GM19025 (cell line): ENCODE data around the gene ATL3.
"Not testable (repeated sequence)": the region's sequence is repeated elsewhere in the genome, so short reads cannot be mapped to it uniquely, and the experiment has no call there.

Source experiments
- ATAC-seq: cut with Tn5 transposase; IDR thresholded peaks from one replicate; pipeline ENCODE4 v1.9.1; 2021; ENCODE audit warnings: mild to moderate bottlenecking, low read depth, moderate library complexity; ENCODE audit not compliant: unreplicated experiment

ATL3 gene

DNA sequence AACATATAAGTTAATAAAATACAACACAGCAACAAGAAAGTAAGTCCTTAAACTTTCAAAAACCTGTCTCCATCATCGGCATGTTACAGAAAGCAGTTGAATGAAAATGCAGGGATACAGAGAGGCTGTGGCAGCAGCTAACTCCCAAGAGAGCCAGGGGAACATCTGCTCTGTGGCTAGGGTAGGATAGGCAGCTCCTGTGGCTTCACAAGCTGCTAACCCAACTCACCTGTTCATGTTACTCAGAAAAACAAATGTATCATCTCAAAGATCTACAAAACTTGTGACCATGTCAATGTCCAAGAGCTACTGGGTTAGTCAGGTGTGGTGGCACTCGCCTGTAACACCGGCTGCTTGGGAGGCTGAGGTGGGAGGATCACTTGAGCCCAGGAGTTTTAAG is 41.8 kb downstream of the ATL3 start:
- ATAC-seq: no peak

DNA sequence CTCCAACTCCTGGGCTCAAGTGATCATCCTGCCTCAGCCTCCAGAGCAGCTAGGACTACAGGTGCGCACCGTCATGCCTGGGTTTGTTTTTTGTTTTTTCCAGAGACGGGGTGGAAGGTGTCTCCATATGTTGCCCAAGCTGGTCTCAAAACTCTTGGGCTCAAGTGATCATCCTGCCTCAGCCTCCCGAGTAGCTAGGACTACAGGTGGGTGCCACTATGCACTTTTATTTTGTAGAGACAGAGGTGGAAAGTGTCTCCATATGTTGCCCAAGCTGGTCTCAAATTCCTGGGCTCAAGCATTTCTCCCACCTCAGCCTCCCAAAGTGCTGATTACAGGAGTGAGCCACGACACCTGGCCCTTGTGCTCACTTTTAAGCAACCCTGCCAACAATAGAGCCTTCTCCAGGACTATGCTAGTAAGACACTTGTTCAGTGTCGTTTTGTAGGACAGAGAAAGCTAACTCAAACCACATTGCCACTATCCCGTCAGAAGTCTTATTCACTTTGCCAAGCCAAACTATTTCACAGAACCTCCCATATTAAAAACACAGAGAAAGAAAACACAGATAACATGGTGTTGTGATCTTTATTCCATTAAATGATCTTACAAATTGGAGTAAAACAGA is 47.5 kb downstream of the ATL3 start:
- ATAC-seq: no peak

GRCh38 chr11:63622323-63622722 is 48.9 kb downstream of the ATL3 start:
- ATAC-seq: no peak

GRCh38 chr11:63621071-63621470 is 50.1 kb downstream of the ATL3 start:
- ATAC-seq: no peak

- ATAC-seq: no peak
Measured at GRCh38 chr11:63619967-63620366, 51.2 kb downstream of the ATL3 start.

DNA sequence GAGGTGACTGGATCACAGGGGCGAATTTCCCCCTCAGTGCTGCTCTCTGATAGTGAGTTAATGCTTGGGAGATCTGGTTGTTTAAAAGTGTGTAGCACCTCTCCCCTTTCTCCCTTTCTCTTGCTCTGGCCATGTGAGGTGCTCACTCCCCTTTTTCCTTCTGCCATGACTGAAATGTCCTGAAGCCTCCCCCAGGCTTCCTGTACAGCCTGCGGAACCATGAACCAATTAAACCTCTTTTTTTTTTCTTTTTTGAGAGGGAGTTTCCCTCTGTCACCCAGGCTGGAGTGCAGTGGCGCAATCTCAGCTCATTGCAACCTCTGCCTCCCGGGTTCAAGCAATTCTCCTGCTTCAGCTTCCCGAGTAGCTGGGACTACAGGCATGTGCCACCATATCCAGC is 53.5 kb downstream of the ATL3 start:
- not testable (repeated sequence) for ATAC-seq

GRCh38 chr11:63616953-63617352 is 54.2 kb downstream of the ATL3 start:
- ATAC-seq: no peak

GRCh38 chr11:63614136-63614671 is 57.0 kb downstream of the ATL3 start, which contains the start of gene PLAAT3:
TSS of gene PLAAT3 (minus strand) at chr11:63614433. CDS start at chr11:63614014, 419 bp downstream.
- ATAC-seq: no peak

DNA sequence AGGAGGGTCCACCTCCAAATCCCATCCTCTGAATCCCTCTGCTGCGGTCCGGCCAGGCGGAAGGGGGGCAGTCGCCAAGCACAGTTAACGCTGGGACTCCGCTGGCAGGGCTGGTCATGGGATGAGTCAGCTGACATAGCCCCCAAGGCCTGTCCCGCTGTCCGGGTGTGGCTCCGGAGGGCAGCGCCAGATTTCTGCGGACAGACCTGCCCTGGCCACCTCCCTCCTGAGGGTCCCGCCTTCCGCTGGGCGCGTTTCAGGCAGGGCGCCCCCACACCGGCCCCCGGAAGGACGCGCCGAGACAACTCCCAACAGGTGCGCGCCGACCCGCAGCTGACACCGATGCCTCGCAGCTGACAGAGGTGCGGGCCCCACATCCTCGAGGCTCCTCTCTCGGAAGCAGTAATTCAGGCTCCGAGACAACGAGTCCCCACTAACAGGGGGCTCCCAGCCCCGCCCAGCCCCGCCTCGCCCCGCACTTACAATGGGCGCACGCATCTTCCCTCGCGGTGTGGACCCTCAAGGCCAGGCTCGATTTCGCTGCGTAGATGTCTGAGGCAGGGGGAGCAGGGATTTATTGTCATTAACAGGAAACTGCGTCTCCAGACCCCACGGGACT is 57.5 kb downstream of the ATL3 start:
- no peak for ATAC-seq

DNA sequence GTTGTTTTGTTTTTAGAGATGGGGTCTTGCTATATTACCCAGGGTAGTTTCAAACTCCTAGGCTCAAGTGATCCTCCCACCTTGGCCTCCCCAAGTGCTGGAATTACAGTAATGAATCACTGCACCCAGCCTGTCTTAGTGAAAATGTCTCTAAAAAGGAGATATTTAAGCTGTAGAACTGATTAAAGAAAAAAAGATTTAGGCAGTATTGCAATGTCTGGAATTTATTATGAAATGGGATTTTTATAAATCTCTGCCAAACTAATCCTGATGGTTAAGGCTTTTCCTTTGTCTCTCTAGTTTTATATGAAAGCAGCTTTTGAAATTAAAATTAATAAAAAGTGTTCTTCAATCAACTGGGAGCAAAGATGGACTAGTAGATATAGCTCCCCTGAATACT is 59.0 kb downstream of the ATL3 start:
- ATAC-seq: no peak

DNA sequence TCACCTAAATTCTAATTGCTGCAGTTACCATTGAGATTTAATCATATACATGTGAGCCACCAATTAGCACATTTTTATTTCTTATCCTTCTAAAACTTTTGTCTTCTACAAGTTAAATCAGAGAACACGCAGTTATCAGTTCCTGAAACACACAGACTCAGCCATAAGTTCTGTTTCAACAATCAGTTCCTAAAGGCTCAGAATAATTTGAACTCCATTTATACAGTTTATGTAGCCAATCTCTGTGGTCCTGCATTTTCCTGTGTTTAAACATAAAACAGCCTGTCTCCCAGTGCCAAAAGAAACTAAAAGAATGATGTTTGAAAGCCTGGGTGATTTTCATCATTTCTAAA is 59.8 kb downstream of the ATL3 start:
- no peak for ATAC-seq

DNA sequence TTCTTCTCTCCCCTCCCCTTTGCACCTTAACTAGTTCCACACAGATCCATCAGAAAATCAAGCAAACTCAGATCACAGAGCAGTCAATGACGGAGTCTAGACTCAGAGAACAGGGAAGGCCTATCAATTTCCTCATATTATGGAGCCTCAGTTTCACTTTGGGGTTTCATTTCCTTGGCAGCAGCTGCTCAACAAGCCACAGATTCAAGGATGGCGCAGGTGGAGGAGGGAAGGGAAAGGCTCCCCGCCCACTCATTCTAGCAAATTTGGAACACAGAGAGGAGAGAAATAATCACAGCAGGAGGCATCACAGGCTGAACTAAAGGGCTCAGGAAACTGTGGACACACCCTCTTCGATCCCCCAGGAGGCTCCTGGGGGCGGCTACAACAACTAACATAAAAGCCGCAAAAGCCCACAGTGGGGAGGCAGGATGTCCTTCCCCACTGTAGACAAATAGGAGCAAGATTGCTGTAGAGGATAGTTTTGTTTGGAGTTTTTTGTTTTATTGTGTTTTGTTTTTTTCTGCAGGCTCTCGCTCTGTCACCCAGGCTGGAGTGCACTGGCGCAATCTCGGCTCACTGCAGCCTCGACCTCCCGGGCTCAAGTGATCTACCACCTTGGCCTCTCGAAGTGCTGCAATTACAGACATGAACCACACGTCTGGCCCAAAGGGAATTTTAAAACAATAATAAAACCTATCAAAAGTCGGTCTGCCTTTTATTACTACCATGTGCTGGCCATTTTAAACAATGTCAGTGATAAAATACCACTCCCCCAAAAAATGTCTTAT is 60.4 kb downstream of the ATL3 start:
- no peak for ATAC-seq

DNA sequence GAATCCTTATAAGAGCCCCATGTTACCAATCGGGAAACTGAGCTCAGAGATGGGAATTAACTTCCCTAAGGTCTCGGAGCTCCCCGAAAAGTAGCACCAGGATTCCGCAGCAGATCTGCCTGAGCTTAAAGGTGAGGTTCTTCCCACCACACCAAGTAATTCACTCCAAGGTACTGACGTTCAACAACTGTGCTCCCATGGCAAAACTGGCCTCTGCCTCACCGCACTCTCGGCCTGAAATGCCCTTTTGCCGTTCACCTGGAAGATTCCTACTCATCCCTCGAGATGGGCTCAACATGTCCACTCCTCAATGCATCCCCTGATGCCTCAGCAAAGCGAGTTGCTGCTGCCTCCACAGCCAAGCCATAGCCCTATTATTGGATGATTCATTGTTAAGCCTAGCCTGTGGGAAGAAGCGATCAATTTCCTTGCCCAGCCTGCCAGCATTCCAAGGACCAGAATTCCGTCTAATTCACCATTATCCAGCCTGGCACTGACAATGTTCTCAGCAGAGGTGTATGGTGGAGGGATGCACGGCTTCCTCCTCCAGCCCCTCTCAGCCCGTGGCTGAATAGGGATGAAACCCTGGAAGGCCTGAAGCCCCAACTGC is 61.1 kb downstream of the ATL3 start:
- no peak for ATAC-seq

GRCh38 chr11:63609536-63609935 is 61.6 kb downstream of the ATL3 start:
- ATAC-seq: no peak

DNA sequence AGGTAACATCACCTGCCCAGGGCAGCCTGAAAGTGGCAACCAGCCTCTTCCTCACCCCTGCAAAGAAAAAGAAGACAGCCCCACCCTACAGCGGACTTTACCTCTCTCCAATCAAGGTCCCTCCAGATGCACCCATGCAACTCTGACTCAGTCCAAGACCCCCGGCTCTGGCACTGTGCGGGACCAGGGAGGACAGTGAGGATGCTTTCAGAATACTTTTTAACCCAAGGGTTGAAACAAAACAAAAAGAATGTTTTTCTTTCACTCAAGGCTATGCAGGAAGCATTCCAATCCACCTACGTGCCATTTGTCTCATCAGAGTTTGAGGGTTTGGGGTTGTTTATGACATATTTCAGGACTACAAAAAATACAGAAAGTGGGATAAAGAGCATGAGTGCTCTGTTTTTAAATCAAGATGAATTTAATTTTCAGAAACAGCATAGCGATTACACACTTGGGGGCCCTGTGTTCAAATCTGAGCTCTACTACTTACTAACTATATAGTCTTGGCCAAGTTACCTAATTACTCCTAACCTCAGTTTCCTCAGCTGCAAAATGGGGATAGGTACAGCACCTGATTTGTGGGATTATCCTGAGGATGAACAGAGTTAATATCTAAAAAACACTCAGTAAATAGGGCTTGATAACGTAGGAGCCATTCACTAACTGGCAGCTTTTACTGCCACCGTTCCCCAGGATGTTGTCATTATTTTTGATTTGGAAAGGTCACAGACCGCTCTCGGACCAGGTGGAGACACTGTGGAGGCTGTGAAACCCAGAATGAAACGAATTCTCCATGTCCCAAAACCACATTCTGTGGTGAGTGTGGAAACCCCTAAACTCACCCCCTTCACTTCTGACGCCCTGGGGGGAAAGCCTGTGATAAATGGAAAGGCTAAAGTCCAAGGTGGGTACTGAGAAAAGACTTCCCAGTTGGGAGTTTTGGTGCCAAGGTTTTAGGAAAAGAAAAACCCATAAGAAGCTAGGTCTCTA is 62.5 kb downstream of the ATL3 start:
- ATAC-seq: no peak

GRCh38 chr11:63603180-63603518 is 68.0 kb downstream of the ATL3 start:
- ATAC-seq: no peak

DNA sequence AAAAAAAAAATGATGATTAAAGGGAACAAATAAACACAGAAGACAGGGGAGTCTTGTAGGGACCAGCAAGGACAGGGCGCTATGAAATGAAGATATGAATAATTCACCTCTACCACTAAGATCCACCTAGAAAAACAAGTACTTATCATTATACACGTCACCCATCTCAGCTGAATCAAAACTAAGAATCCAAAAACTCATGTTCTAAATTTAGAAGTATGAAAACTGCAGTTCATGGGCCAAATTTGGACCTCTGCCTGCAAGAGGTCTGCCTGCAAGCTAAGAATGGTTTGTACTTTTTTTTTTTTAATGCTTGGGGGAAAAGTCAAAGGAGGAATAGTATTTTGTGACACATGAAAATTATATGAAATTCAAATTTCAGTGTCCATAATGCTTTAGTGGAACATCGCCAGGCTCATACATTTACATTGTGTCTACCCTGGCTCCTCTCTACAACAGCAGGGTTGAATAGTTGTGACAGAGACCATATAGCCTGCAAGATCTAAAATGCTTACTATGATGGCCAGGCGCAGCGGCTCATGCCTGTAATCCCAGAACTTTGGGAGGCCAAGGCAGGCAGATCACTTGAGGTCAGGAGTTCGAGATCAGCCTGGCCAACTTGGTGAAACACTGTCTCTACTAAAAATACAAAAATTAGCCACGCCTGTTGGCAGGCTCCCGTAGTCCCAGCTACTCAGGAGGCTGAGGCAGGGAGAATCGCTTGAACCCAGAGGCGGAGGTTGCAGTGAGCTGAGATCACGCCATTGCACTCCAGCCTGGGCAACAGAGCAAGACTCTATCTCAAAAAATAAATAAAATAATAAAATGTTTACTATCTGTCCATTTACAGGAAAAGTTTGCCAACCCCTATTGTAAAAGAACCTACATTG is 68.6 kb downstream of the ATL3 start:
- not testable (repeated sequence) for ATAC-seq

- ATAC-seq: no peak
Measured at GRCh38 chr11:63599211-63600122, 71.7 kb downstream of the ATL3 start.
